ENCODE results near the gene LILRA1.

GRCh38 chr19:54554896-54555295 is 38.5 kb upstream of the LILRA1 start:
- TF ChIP-seq EP300 (IDR thresholded peaks at IDR 0.05), result no peak
- TF ChIP-seq CTCF (IDR thresholded peaks at IDR 0.05), result no peak

Data from upper lobe of left lung (tissue), 4 donors.